Measurements from ENCODE around the gene GABRP.
A peak's percentile ranks its signal among the peaks of the same experiment; 100 is the strongest.

DNA sequence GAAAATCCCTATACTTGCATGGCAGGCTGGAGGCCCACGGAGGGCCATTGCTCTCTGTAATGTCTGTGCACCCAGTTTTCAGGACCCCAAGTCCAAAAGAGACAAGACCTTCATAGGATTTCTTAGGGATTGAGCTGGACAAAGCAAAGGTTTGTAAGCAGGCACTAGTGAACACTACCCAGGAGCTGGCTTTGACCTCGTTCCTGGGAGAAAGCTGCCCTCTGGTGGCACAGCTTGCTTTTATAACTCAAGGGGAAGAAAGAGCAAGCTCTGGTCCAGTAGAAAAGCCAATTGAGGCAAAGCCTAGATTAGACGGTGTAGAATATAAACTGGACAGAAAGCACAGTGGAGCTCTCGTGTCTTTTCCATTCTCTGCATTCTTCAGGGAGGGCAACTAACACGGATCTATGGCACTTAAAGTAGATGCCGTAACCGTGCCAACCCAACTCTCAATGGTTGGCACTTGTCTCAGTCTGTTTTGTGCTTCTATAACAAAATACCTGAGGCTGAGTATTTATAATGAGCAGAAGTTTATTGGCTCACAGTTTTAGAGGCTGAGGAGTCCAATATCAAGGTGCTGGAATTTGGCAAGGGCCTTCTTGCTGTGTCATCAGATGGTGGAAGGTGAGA is 7.9 kb downstream of the GABRP start:
- TF ChIP-seq, protein P1, sequence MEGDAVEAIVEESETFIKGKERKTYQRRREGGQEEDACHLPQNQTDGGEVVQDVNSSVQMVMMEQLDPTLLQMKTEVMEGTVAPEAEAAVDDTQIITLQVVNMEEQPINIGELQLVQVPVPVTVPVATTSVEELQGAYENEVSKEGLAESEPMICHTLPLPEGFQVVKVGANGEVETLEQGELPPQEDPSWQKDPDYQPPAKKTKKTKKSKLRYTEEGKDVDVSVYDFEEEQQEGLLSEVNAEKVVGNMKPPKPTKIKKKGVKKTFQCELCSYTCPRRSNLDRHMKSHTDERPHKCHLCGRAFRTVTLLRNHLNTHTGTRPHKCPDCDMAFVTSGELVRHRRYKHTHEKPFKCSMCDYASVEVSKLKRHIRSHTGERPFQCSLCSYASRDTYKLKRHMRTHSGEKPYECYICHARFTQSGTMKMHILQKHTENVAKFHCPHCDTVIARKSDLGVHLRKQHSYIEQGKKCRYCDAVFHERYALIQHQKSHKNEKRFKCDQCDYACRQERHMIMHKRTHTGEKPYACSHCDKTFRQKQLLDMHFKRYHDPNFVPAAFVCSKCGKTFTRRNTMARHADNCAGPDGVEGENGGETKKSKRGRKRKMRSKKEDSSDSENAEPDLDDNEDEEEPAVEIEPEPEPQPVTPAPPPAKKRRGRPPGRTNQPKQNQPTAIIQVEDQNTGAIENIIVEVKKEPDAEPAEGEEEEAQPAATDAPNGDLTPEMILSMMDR (IDR thresholded peaks at IDR 0.05 in 8 of 11, conservative IDR thresholded peaks at IDR 0.05 in 3 of 11), result peak in 6 of 11 experiments; percentile 41 to 54 (median 50)
- TF ChIP-seq POLR2A (IDR thresholded peaks at IDR 0.05), result no peak

Data from spleen (tissue), 7 donors.